HG02588 (cell line): ENCODE results near the gene ZNF827.
A peak's percentile ranks its signal among the peaks of the same experiment; 100 is the strongest.

Experiments
- ATAC-seq: cut with Tn5 transposase; IDR thresholded peaks from one replicate; pipeline ENCODE4 v1.9.1; 2021; ENCODE audit warnings: mild to moderate bottlenecking, moderate library complexity; ENCODE audit not compliant: unreplicated experiment

ZNF827 gene, protein sequence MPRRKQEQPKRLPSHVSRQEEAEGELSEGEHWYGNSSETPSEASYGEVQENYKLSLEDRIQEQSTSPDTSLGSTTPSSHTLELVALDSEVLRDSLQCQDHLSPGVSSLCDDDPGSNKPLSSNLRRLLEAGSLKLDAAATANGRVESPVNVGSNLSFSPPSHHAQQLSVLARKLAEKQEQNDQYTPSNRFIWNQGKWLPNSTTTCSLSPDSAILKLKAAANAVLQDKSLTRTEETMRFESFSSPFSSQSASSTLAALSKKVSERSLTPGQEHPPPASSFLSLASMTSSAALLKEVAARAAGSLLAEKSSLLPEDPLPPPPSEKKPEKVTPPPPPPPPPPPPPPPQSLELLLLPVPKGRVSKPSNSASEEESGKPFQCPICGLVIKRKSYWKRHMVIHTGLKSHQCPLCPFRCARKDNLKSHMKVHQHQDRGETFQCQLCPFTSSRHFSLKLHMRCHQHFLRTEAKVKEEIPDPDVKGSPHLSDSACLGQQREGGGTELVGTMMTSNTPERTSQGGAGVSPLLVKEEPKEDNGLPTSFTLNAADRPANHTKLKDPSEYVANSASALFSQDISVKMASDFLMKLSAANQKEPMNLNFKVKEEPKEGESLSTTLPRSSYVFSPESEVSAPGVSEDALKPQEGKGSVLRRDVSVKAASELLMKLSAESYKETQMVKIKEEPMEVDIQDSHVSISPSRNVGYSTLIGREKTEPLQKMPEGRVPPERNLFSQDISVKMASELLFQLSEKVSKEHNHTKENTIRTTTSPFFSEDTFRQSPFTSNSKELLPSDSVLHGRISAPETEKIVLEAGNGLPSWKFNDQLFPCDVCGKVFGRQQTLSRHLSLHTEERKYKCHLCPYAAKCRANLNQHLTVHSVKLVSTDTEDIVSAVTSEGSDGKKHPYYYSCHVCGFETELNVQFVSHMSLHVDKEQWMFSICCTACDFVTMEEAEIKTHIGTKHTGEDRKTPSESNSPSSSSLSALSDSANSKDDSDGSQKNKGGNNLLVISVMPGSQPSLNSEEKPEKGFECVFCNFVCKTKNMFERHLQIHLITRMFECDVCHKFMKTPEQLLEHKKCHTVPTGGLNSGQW

DNA sequence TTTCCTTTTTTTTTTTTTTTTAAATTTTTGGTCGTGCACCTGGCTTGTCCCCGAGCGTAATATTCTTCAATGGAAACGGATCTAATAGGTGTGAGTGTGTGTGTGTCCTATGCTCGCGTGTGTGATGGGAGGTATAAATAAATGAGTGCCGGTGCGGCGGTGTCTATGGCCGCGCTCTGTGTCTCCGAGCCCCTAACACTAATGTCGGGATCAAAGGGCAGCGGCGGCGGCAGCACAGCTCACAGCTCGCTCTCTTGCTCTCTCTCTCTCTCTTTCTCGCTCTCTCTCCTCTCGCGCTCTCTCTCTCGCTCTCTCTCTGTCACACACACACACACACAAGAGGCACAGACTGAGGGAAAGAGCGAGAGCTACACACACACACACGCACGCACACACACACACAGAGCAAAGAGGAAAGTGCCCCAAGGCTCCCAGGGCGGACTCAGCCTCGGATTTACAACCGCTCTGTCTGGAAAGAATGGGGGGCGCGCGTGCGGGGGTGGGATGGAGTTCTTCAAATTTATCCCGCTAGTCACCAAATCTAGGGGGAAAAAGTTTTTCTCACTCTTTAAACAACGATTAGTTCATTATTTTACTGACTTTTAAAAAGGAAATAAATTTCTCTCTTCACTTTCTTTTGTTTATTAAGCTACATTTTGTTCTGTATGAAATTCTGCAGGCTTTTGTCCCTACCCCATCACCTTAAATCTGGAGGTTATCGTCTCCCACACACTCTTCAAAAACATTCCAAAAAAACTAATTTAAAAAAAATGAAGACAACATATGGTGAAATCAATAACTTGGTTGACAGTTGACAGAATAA, at the start of gene ZNF827:
Gene ZNF827, minus strand, starts transcription at position 206 of the 823 bp plus-strand sequence. CDS start 416 bp downstream, outside the sequence.
- peak; percentile 27 for ATAC-seq

DNA sequence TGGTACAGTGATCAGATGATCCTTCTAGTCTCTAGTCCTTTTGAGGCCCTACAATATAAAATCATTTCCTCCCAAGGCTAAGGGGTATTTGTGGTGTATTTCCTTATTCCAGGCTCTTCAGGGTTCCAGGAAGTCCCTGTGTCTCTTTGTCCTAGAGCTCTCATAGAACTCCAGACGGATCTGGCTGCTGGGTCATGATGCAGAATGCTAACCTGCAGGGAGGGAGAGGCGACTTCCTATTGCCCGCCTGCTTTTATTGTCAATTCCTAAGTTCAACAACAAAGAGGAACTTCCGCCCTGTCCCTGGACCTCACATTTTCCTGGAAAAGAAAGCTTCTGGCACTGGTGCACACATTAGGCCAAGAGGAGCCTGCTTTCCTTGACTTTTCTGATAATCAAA, 45.9 kb upstream of the ZNF827 start:
- ATAC-seq = no peak

DNA sequence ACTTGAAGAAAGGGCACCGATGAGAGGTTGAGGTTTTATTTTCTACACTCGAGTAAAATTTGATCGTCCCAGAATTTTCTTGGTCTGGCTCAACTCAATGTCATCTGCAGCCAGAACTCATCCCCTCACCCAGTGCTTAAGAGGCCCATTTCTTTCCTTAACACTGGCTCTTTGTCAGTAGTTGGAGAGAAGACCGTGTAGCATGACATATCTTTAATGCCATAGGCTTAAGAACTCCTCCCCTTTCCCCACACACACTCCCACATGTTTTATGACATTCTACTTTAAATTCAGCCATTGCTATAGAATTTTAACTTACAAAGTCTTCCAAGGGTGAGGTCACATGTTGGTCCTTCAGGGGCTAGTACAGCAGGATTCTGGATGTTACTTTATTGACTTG, 44.2 kb upstream of the ZNF827 start:
- no peak for ATAC-seq

DNA sequence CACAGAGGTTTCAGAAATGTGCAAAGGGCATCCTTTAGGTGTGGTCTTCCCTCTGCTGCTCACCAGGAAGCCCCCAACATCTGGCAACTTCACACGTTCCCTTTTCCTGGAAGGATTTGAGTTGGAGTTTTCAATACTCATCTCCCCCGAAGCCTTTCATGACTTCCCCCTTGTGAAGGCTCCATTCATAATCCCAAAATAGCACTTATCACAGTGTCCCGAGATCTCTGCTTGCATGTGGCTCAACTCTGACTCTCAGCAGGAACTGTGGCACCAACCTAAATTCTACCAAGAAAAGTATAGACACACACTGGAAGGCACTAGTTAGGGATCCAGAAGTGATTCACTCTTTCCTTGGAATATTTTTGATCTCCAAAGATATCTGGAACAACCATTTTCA, 40.5 kb upstream of the ZNF827 start:
- ATAC-seq = no peak

DNA sequence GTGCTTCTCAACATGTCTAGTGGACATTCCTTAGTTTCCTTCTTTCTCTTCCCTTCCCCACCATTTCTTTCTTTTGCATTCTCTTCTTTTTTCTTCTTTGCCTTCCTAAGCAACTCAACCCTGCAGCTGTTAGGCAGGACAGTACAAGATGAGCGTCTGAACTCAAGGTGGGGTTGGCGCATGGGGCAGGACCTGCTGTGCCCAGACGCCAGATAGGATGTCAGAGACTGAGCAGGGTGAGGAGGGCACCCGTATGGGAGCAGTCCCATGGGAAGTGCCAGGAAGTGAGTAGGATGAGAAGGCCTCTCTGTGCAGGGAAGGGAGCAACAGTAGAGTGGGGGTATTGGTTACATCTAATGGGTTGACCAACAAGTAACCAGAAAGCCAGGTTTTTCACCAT, 38.1 kb upstream of the ZNF827 start:
- no peak for ATAC-seq

DNA sequence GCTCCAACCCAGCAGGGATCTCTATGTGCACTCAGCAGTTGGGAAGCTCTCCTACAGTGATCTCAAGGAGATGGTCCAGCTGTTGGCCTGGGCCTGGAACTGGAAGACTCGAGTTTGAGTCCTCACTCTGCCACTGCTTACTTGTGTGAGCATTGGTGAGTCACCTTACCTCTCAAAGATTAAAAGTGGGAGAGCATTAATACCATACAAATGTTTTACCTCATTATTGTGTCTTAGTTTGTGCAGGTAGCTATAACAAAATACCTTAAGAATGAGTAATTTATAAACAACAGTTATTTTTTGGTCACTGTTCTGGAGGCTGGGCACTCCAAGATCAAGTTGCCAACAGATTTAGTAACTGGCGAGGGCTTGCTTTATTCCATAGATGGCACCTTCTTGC, 21.4 kb upstream of the ZNF827 start:
- no peak for ATAC-seq

DNA sequence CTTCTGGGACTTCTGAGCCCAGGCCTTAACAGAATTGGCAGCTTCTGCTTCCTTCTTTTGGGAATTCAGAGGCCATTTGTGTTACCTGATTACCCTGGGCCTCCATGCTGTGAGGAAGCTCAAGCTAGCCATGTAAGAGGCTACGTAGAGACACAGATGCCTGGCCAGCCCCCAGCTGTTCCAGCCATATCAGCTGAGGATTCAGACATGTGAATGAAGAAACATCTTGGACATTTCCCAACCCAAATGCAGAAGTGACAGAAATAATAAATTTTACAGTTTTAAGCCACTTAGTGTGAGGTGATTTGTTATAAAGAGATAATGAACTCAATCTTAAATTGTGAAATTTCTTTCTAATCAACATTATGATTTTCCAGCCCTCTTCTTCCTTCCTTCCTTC, 18.7 kb upstream of the ZNF827 start:
- no peak for ATAC-seq

DNA sequence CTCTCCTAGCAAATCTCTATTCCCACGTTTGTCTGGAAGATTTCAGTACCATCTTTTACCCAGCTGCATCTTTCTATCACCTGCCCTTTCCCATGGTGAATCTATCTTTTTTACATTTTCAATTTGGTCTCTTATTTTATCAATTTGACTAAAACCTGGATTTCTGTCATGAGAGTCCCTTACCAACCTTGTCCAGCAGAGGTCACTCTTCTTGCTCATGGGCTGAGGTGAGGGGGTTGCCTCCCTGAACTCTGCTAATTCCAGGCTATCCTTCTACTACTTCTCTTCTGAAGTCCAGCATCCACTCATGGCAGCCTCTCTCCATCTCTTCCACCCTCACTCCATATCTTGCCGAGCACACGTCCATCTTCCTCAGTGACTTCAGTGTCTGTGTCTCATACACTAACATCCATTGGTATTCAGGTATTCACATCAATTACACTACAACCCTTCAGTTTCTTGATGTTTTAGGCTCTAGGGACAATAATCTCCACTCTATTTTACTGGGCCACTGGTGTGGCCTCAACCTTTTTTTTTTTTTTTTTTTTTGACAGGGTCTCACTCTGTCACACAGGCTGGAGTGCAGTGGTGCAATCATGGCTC, 17.8 kb upstream of the ZNF827 start:
- ATAC-seq = no peak

DNA sequence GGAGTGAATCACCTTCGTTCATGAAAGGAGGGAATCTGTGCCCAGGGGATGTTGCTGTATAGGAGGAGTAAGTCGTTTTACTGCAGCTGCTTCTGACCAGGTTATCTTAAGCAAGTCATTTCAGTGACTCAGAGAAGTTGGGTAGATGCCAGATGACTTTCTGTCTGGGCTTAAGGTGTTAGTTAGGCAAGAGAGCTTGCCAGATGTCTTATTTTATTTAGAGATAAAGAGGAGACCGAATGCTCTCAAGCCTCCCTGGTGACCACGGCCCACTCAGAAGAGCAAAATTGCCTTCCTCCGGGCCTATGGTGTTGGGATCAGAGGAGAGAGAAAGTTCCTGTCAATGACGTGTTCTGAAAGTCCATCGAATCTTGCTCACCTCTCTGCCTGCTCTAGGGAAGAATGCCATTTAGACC, 16.3 kb upstream of the ZNF827 start:
- no peak for ATAC-seq

DNA sequence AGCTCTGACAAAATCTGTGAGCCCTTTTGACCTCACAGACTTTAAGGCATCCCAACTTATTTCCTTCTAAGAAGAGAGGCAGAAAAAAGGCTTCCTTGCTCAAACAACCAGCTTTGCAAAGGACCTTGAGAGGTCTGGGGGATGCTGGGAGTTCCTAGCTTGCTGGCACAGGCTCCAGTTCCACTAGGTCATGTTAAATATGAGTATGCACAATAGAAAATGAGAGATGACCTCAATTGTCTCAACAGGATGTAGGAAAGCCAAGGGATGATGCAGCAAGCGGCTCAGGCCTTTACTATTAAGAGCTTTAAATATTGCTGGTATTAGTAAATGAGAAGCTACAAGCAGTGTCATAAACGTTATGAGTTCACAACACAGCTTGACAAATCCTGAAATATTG, 13.3 kb upstream of the ZNF827 start:
- ATAC-seq = no peak

DNA sequence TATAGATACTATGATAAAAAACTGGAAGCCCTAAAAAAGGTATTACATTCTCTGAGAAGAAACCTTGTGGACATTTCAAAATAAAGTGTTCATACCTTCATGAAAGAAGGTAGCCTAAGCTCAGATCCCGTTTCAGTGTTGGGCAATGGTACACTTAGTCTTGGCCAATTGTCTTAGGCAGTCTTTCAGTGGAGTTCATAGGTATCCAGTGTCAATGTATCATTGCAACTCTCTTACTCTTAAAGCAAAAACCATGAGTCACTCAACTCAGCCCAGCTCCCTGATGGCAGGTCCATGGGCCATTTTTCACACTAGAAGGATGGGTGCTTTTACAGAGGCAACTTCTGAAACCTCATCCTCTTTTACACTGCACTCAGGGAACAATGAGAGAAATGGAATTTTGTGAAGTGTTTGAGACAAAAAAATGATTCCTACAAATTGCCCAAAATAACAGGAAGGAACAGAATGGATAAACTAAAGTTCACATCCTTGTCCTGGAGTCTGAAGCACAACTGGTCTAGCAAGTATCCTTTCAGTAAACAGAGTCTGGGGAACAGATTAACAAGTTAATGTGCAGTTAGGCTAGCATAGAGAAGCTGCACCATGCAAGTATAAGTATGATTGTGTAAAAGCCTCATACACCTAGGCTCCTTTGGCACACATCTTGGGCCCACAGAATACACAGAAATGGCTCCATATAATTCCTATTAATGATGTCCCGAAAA, 7.0 kb upstream of the ZNF827 start:
- no peak for ATAC-seq

DNA sequence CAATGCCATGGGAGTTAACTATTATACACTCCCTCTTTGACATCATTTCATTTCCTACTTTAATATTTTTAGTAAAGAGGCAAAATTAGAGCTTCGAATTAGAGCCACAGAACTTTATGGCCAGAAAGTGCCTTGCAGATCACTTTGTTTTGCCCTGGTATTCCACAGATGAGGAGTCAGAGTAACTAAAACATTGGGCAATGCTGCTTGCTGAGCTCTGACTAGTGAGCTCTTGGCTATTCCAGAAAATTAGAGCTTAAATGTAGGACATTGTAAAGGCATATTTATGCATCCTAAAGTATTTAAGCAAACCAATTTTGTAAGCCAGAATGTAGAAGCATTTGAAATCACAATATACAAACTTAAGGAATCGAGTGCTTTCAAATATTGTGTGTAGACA, 6.3 kb upstream of the ZNF827 start:
- no peak for ATAC-seq

DNA sequence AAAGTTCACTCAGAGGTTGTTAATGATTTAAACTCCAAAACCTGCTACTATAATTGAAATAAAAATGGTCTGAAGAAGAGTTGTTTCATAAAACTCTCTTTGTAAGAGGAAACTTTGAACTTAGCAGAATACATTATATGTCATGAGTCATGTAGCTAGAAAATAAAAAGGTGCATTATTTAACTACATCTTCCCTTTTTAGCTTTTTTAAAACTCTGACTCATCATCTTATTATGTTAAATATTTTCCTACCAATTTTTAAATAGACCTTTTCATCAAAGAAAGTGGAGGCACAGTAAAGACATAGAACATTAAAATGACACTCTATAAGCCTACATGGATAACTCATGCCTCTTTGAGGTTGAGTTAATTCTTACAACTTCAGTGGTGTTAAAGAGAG, 1.2 kb upstream of the ZNF827 start:
- no peak for ATAC-seq

DNA sequence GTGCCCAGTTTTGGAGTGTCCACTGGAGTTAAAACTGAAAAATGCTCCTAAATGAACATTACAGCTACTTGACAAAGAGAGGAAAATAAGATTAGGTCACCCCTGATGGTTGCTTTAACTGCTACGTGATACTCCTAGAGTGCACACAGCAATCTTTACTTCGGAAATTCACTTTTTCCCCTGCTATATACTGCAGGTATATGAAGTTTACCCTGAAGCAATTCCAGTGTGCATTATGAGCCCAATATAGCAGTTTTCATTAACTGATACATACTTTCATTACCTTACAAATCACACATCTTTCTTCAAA, 773 bp upstream of the ZNF827 start:
- no peak for ATAC-seq

DNA sequence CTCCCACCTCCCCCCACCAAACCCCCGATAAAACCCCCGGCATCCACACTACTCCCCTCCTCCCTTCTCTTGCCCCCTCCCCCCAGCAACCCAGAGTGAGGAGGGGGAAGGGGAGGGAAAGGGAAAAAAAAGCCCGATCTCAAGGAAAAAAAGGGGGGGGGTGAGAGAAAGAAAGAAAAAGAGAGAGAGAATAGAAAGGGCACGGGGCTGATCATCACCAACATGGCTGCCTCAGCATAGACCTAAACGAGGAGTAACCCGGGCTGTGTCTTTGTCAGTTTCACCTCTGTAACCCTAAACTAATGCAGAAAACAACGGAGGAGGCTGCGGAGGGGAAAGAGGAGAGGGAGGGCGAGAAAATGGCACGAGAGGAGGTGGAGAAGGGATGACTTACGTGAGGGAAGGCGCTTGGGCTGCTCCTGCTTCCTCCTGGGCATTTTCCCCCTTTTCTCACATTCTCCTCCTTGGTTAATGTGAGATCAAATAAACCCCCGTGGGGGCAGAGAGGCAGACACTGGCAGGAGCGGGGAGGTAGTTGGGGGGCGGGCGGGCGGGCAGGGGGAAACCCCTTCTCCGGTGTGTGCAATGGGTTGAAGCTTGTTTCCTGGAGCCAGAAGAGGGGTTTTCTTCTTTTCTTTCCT, 532 bp downstream of the ZNF827 start:
- no peak for ATAC-seq

DNA sequence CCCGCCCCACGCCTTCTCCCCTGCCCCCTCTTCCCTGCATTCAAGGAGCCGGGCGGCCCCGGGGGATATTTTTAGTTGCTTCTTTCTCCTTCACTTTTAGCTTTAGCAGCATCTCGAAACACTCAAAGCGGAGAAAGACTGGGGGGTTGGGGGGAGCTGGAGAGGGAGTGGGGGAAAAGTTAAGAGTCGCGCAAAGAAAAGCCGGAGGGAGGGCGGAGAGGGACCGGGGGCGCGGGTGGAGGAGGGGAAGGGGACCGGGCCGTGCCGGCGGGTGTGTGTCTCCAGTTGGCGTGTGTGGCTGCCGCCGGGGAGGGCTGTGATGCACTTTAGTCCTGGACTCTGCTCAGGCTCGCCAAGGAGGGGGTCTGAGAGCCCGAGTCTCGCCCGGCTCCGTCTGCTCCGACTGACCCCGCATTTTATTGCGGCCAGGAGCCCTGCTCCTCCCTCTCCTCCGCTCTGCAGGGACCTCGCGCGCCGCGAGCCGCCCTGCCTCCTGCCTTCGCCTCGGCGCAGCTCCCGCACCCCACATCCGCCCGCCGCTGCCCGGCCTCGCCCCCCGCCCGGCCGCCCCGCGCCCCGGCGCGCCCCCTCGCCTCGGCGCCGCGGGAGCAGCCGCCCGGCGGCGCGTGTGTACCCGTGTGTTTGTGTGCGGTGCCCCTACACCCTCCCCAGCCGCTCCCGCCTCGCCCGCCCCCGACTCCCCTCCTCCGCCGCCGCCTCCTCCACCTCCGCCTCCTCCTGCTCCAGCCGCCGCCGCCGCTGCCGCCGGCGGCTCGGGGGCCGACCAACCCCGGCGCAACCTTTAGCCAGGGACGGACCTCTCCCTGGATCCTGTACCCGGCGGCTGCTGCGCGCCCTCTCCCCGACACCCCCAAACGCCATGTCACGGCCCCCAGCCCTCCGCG, 1.4 kb downstream of the ZNF827 start:
- peak; percentile 19 for ATAC-seq

DNA sequence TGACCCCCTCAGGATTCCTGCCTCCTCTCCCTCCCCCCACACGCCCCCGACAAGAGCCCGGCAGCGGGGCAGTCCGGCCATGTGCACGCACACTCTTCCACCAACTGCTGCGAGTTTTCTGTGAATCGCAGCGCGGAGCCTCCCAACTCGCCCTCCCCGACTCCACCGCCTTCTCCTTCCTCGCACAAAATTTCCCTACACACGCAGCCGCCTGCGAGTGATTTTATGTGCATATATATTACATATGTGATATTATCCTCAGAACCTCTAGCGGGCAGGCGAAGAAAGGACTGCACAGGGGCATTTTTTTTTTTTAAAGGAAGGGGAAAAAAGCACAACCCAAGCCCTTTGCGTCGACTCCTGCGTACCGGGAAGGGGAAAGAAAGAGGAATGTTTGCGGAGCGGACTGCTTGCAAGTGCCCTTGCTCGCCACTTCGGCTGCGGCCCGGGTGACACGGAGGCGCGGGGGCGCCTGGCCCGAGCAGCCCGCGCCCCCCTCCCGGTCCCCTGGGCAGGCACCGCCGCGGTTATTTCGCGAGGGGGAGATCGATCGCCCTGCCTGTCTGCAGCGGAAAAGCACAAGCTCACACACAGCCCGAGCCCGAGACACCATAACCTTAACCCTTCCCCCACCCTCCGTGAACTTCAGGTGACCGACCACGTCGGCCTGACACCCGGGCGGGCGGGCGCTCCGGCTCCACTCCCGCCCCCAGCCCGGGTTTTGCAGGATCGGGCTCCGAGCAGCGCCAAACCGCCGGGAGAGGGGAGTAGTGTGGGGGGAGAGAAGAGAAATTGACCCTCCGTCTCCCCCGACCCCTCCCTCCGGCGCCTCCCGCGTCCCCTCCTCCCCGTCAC, 2.3 kb downstream of the ZNF827 start:
- ATAC-seq = peak; percentile 53
